ES-I3 (cell line): ENCODE results near the gene LRRC42.
A peak's percentile ranks its signal among the peaks of the same experiment; 100 is the strongest.
"Not testable (repeated sequence)": the region's sequence is repeated elsewhere in the genome, so short reads cannot be mapped to it uniquely, and the experiment has no call there.

ENCODE experiments used
- H3K36me3 ChIP-seq: 2 replicates; pipeline ENCODE4 v1.6.1; 2013; ENCODE audit warnings: mild to moderate bottlenecking, low read length, control low read depth, moderate library complexity; ENCODE audit not compliant: insufficient read depth
- H3K4me1 ChIP-seq: 2 replicates; pipeline ENCODE4 v1.6.1; 2013; ENCODE audit warnings: mild to moderate bottlenecking, control low read depth, low read length; ENCODE audit not compliant: insufficient read depth
- H3K9ac ChIP-seq: 2 replicates; pipeline ENCODE4 v1.6.1; 2013; ENCODE audit warnings: low read depth, mild to moderate bottlenecking, low read length, moderate library complexity
- H3K9me3 ChIP-seq: 2 replicates; pipeline ENCODE4 v1.6.1; 2013; ENCODE audit warnings: mild to moderate bottlenecking, low read length, moderate library complexity; ENCODE audit not compliant: control insufficient read depth, insufficient read depth

LRRC42 gene

DNA sequence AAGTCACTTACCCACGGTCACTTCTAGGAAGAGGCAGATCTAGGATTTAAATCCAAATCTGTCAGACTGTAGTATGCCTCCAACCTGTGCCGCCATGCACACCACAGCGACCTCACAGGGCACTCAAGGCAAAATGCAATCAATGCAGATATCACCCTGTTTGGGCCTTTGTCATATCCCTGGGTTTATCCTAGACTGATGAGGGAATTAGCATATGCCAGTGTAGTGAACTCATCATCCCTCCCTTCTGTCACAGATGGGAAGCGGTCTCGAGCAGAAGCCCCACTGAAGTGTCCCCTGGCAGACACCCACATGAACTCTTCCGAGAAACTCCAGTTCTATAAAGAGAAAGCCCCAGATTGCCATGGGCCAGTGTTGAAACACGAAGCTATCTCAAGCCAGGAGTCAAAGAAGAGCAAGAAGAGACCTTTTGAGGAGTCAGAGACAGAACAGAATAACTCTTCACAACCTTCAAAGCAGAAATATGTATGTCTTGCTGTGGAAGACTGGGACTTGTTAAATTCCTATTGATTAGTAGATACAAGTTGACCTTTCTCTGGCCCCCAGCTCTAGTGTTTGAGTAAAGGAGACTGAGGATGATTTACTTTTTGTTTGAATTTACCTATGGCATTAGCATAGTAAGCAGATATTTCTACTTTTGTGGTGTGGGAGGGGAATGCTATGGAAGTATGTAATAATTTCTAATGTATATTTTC, 21.4 kb downstream of the LRRC42 start:
- Histone ChIP-seq H3K4me1 (peaks cover 5% of the 10 kb centered on the region; the same call in 1 of the 2 replicates), H3K9me3 (no peaks in the 10 kb centered on the region), H3K9ac (no peak overlapping the region), H3K36me3 (no peaks in the 10 kb centered on the region)

GRCh38 chr1:53968125-53968513, 22.0 kb downstream of the LRRC42 start:
- Histone ChIP-seq H3K9me3 (no peaks in the 10 kb centered on the region), H3K36me3 (no peaks in the 10 kb centered on the region), H3K4me1 (peaks cover 5% of the 10 kb centered on the region; the same call in 1 of the 2 replicates), H3K9ac (no peak overlapping the region)

DNA sequence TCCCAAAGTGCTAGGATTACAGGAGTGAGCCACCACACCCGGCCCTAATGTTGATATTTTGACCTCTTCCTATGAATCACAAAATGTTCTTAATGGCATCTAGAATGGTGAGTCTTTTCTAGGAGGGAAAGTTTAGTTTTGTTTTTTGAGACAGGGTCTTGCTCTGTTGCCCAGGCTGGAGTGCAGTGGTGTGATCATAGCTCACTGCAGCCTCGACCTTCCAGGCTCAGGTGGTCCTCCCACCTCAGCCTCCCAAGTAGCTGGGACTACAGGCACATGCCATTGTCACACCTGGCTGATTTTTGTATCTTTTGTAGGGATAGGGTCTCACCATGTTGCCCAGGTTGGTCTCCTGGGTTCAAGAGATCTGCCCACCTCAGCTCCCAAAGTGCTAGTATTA, 23.2 kb downstream of the LRRC42 start:
- H3K9me3 ChIP-seq, H3K9ac ChIP-seq, H3K4me1 ChIP-seq, H3K36me3 ChIP-seq: not testable (repeated sequence)

- Histone ChIP-seq H3K9me3 (no peaks in the 10 kb centered on the region), H3K36me3 (no peaks in the 10 kb centered on the region), H3K4me1 (no peaks in the 10 kb centered on the region), H3K9ac (no peak overlapping the region)
Measured at GRCh38 chr1:53971718-53972117, 25.6 kb downstream of the LRRC42 start.

DNA sequence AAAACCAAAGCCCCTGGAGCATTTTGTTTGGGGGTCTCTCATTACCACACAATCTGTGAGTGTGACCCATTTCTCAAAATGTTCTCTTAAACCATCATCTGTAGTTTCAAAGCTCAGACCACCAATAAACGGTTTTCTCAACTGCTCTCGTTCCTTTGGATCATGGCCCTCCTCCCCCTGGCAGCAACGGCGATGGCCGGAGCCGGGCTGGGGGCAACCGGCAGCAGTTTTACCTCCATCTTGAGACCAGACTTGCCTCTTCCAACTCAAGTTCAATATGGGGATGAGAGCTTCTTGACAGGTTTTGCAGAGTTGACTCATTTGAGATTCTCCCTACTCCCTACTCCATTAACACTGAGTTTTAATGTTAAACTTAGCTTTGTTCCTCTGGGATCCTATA, 29.7 kb downstream of the LRRC42 start:
- Histone ChIP-seq H3K36me3 (no peaks in the 10 kb centered on the region), H3K9ac (no peak overlapping the region), H3K9me3 (no peaks in the 10 kb centered on the region), H3K4me1 (no peaks in the 10 kb centered on the region)

- Histone ChIP-seq H3K9ac (no peak overlapping the region), H3K4me1 (peaks cover 8% of the 10 kb centered on the region), H3K9me3 (no peaks in the 10 kb centered on the region), H3K36me3 (no peaks in the 10 kb centered on the region)
Measured at GRCh38 chr1:53979712-53980450, 33.7 kb downstream of the LRRC42 start.

- H3K36me3 ChIP-seq: no peaks in the 10 kb centered on the region
- no peaks in the 10 kb centered on the region for H3K9me3 ChIP-seq
- H3K9ac ChIP-seq: no peak overlapping the region
- peaks cover 8% of the 10 kb centered on the region for H3K4me1 ChIP-seq
Measured at GRCh38 chr1:53981220-53981619, 35.1 kb downstream of the LRRC42 start.

- Histone ChIP-seq H3K4me1 (peaks cover 8% of the 10 kb centered on the region), H3K9ac (peak overlapping the region; percentile 25; the same call in 1 of the 2 replicates), H3K36me3 (no peaks in the 10 kb centered on the region), H3K9me3 (no peaks in the 10 kb centered on the region)
Measured at GRCh38 chr1:53982034-53982762, 36.0 kb downstream of the LRRC42 start.

DNA sequence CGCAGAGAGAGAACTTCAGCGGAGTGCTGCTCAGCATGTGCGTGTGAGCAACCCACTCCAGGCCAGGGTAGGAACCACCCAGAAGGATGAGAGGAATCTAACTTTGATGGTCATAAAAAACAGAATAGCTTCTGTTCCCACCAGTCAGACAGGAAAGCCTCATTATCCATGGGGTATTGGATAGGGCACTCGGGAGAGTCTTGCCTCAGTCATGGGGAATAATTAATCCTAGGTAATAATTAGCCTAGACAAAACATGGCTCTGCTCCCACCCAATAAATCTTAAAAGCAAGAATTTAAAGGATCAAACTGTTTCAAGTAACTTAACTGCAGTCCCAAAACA, 36.6 kb downstream of the LRRC42 start:
- H3K36me3 ChIP-seq: no peaks in the 10 kb centered on the region
- peak overlapping the region; percentile 25; the same call in 1 of the 2 replicates for H3K9ac ChIP-seq
- peaks cover 8% of the 10 kb centered on the region for H3K4me1 ChIP-seq

DNA sequence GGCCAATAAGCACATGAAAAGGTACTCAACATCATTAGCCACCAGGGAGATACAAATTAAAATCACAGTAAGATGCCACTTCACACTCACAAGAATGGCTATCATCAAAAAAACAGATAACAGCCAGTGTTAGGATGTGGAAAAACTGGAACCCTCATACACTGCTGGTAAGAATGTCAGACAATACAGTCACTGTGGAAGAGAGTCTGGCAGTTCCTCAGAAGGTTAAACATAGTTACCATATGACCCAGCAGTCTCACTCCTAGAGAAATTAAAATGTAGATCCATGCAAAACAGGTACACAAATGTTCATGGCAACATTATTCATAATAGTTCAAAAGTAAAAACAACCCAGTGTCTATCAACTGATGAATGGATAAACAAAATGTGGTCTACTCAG, 38.6 kb downstream of the LRRC42 start:
- Histone ChIP-seq H3K9me3 (no peaks in the 10 kb centered on the region), H3K4me1 (peaks cover 8% of the 10 kb centered on the region), H3K9ac (no peak overlapping the region), H3K36me3 (no peaks in the 10 kb centered on the region)

More for the DNA sequence above, 36.6 kb downstream of the LRRC42 start:
- H3K9me3 ChIP-seq: no peaks in the 10 kb centered on the region

DNA sequence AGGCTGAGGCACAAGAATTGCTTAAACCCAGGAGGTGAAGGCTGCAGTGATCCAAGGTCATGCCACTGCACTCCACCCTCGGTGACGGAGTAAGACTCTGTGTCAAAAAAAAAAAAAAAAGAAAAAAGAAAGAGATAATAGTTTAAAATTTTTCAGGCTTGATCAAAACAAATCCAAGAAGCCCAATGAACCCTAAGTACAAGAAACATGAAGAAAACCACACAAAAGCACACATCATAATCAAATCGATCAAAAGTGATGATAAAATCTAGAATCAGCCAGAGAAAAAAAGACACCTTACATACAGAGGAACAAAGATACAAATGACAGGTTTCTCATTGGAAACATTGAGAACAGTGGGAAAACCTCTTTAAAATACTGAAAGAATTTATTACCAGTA, 40.3 kb downstream of the LRRC42 start:
- Histone ChIP-seq H3K9me3 (no peaks in the 10 kb centered on the region), H3K9ac (no peak overlapping the region), H3K36me3 (no peaks in the 10 kb centered on the region), H3K4me1 (peaks cover 8% of the 10 kb centered on the region)

DNA sequence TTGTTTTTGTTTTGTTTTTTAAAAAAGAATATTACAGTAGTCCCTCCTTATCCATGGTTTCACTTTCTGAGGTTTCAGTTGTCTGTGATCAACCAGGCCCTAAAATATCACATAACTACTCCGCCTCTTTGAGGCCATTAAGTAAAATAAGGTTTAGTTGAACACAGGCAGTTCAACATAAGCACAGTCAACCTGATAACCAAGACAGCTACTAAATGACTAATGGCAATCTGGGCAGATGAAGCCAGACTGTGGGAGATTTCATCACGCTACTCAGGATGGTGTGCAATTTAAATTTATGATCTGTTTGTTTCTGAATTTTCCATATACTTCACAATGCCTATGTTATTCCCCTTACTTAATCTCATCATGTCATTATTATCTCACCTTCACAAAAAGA, 41.7 kb downstream of the LRRC42 start:
- no peak overlapping the region for H3K9ac ChIP-seq
- peaks cover 1% of the 10 kb centered on the region; the same call in 1 of the 2 replicates for H3K4me1 ChIP-seq
- H3K9me3 ChIP-seq: no peaks in the 10 kb centered on the region
- H3K36me3 ChIP-seq: no peaks in the 10 kb centered on the region

DNA sequence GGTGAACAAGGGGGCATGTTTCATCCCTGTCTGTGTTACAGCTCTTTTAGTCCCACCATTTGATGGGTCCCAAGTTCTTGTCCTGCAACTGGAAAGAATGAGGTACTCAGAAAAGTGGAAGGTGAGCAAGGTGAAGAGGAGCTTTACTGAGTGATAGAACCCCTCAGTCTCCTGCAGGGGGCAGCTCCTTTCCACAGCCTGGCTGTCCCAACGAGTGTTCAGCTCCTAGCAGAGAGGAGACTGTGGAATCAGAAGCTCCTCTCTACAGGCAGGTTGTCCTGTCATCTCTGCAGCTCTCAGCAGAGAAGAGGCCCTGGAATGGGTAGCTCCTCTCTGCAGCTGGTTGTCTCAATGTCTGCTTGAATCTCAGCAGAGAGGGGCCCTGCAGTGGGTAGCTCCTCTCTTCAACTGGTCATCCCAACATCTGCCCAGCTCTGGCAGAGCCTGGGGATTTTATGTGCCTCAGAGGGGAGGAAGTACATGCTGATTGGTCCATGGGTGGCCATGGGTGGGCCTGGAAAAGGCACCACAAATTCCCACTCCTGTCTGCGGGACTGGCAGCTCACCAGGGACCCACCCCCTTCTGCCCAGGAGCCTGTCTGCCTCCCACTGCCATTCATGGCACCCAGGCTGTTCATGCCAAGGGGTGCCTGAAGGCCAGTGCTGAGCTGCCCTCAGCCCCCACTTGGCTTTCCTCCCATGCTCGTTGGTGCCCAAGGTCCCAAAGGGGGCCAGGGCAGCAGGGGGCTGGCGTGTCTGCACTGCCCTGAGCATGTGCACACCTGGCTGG, 46.1 kb downstream of the LRRC42 start:
- no peak overlapping the region for H3K9ac ChIP-seq
- H3K4me1 ChIP-seq: no peaks in the 10 kb centered on the region
- H3K9me3 ChIP-seq: no peaks in the 10 kb centered on the region
- H3K36me3 ChIP-seq: no peaks in the 10 kb centered on the region

DNA sequence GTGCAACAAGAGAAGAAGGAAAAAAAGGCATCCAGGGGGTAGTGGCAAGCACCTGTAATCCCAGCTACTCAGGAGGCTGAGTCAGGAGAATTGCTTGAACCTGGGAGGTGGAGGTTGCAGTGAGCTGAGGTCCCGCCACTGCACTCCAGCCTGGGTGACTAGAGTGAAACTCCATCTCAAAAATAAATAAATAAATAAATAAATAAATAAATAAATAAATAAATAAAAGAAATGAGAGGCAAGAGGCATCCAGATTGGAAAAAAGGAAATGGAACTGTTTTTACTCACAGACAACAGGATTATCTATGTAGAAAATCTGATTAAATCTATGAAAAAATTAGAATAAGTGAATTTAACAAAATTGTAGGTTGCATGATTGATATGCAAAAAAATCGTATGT, 48.4 kb downstream of the LRRC42 start:
- H3K9ac ChIP-seq, H3K36me3 ChIP-seq, H3K4me1 ChIP-seq, H3K9me3 ChIP-seq: not testable (repeated sequence)
